GM18873 (cell line): ENCODE results near the gene RTN4.

Experiments
- ATAC-seq: cut with Tn5 transposase; IDR thresholded peaks from one replicate; pipeline ENCODE4 v1.9.1; 2021; ENCODE audit warnings: mild to moderate bottlenecking, moderate library complexity, moderate number of reproducible peaks; ENCODE audit not compliant: unreplicated experiment, low FRiP score

Gene RTN4

GRCh38 chr2:54957321-54957999 lies 92.8 kb downstream of the RTN4 start:
- no peak for ATAC-seq

GRCh38 chr2:54956111-54956627 lies 94.1 kb downstream of the RTN4 start:
- ATAC-seq = no peak

GRCh38 chr2:54955358-54956110 lies 94.7 kb downstream of the RTN4 start:
- no peak for ATAC-seq

GRCh38 chr2:54954705-54955357 lies 95.4 kb downstream of the RTN4 start:
- ATAC-seq = no peak

GRCh38 chr2:54954158-54954557 lies 96.1 kb downstream of the RTN4 start:
- ATAC-seq = no peak

- ATAC-seq = no peak
Observed at GRCh38 chr2:54952978-54953456, 97.2 kb downstream of the RTN4 start.

- ATAC-seq = no peak
Observed at GRCh38 chr2:54952425-54952824, 97.8 kb downstream of the RTN4 start.

GRCh38 chr2:54950811-54951210 lies 99.4 kb downstream of the RTN4 start:
- ATAC-seq = no peak

GRCh38 chr2:54949431-54949830 lies 100.8 kb downstream of the RTN4 start:
- no peak for ATAC-seq

- ATAC-seq = no peak
Observed at GRCh38 chr2:54948120-54948519, 102.1 kb downstream of the RTN4 start.

- no peak for ATAC-seq
Observed at GRCh38 chr2:54947646-54948045, 102.6 kb downstream of the RTN4 start.

GRCh38 chr2:54947136-54947535 lies 103.1 kb downstream of the RTN4 start:
- no peak for ATAC-seq

GRCh38 chr2:54946220-54946805 lies 103.9 kb downstream of the RTN4 start:
- no peak for ATAC-seq

- ATAC-seq = no peak
Observed at GRCh38 chr2:54945391-54946219, 104.6 kb downstream of the RTN4 start.

GRCh38 chr2:54944724-54945326 lies 105.4 kb downstream of the RTN4 start:
- no peak for ATAC-seq

- ATAC-seq = no peak
Observed at GRCh38 chr2:54942373-54942772, 107.9 kb downstream of the RTN4 start.

GRCh38 chr2:54941248-54941984 lies 108.8 kb downstream of the RTN4 start:
- ATAC-seq = no peak

GRCh38 chr2:54940723-54941122 lies 109.5 kb downstream of the RTN4 start:
- no peak for ATAC-seq
